Caco-2 (cell line): ENCODE data around the gene NDUFC1. TPM values are rescaled to one million over a fixed set of nuclear protein-coding genes. Genes with fewer than 3 reads are reported as not detected.
A peak's percentile ranks its signal among the peaks of the same experiment; 100 is the strongest.

Experiments
- BruUV-seq: library from RNA; stranded (reverse); fragments of 400-500 nt; replicated peaks from 2 replicates; lab custom pipeline; 2021; lab: Mats Ljungman, UMichigan
- CTCF ChIA-PET: fragments of 300-600 bp; sonication (Branson Sonifier 250); formaldehyde crosslinking; loops from one replicate; lab custom pipeline; 2022; ENCODE audit warnings: antibody characterized with exemption; lab: Charles Lee
- POLR2A ChIA-PET: fragments of 300-600 bp; sonication (Branson Sonifier 250); formaldehyde crosslinking; loops from one replicate; lab custom pipeline; 2022; ENCODE audit warnings: antibody characterized with exemption; lab: Charles Lee
- DNase-seq, 2 experiments: peaks; one replicate each; pipeline versions ENCODE4 v3.0.0 to v3.0.0-alpha.2; 2020 to 2022
- H3K27me3 ChIP-seq: replicated peaks from 2 replicates; pipeline ENCODE4 v1.6.0; 2011; ENCODE audit warnings: low read length; ENCODE audit not compliant: control insufficient read depth, insufficient read depth
- H3K36me3 ChIP-seq: 2 replicates; pipeline ENCODE4 v1.5.1; 2011; ENCODE audit warnings: low read length; ENCODE audit not compliant: control insufficient read depth, insufficient read depth
- H3K4me1 ChIP-seq: fragments of 250-450 bp; sonication (Bioruptor Pico); 2 replicates; pipeline ENCODE4 v1.5.1; 2020; ENCODE audit warnings: mild to moderate bottlenecking
- H3K4me3 ChIP-seq: 2 replicates; pipeline ENCODE4 v1.5.1; 2011; ENCODE audit warnings: low read depth, mild to moderate bottlenecking, control low read depth, low read length
- H3K9me3 ChIP-seq: fragments of 250-450 bp; sonication (Bioruptor Pico); 2 replicates; pipeline ENCODE4 v1.5.1; 2020; ENCODE audit warnings: mild to moderate bottlenecking, moderate library complexity
- H3K27ac Mint-ChIP-seq: one replicate; pipeline ENCODE4 v1.8.0; 2022; ENCODE audit warnings: mixed read lengths; ENCODE audit not compliant: unreplicated experiment
- H3K27me3 Mint-ChIP-seq: one replicate; pipeline ENCODE4 v1.8.0; 2022; ENCODE audit warnings: mixed read lengths; ENCODE audit not compliant: insufficient read depth, unreplicated experiment
- H3K36me3 Mint-ChIP-seq: one replicate; pipeline ENCODE4 v1.8.0; 2022; ENCODE audit warnings: mild to moderate bottlenecking, mixed read lengths; ENCODE audit not compliant: insufficient read depth, unreplicated experiment
- H3K4me1 Mint-ChIP-seq: one replicate; pipeline ENCODE4 v1.8.0; 2022; ENCODE audit warnings: low read depth, mixed read lengths; ENCODE audit not compliant: unreplicated experiment
- H3K4me3 Mint-ChIP-seq: one replicate; pipeline ENCODE4 v1.8.0; 2022; ENCODE audit warnings: mild to moderate bottlenecking, moderate library complexity, mixed read lengths; ENCODE audit not compliant: unreplicated experiment
- H3K9me3 Mint-ChIP-seq: one replicate; pipeline ENCODE4 v1.8.0; 2022; ENCODE audit warnings: mixed read lengths; ENCODE audit not compliant: unreplicated experiment
- intact Hi-C: fragments of 100-400 bp; cut with micrococcal nuclease; formaldehyde crosslinking; loops from one replicate; pipeline ENCODE4 v1.10.0; 2022; ENCODE audit not compliant: unreplicated experiment
- total RNA-seq: library from RNA; stranded (reverse); gene quantifications from 2 replicates; pipeline ENCODE4 v1.2.3, GENCODE V29; 2022
- TF ChIP-seq, protein P1 (sequence below), 2 experiments: fragments of 200-600 bp in 1 of 2; IDR thresholded peaks; 1 replicate in 1 of 2; 2 replicates in 1 of 2; pipeline versions ENCODE4 v1.5.1 to v1.8.0; 2011 to 2022; ENCODE audit warnings: antibody characterized with exemption in 1 of 2, control low read depth in 1 of 2, inconsistent platforms in 1 of 2, low read depth in 1 of 2, low read length in 1 of 2, mild to moderate bottlenecking in 1 of 2, moderate library complexity in 1 of 2; ENCODE audit not compliant: insufficient read depth in 1 of 2, severe bottlenecking in 1 of 2, unreplicated experiment in 1 of 2

Gene NDUFC1
- total RNA-seq, 1 experiment from 2014 or later: 69.4 TPM

DNA sequence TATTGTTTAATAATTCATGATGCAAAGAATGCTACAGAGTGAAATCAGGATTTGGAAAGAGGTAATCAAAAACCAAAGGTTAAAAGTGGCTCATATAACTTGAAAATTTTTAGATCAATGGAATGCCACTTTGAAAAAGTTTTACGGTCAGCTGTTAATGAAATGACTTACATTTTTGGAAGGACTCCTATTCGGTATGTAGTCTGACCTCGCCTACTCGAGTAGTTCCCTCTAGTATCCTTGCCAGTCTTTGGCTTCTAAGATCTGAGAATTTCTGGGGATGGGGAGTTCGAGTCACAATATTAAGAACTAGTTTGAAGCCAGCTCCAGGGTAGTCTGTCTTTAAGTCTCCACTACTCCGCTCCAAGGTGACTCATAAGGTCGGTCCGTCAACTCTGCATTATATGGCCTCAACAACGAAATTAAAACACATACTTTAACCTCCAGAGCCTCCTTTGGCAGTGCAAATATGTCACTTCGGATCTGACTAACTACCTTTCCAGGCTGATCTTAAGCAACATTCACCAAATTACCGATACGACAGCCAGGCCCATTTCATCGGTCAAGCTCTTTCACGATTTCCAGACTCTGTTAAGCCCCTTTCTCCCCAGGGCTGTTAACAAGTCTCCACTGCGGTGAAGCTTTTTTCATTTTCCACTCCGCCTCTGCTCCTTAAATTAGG lies 1.7 kb downstream of the NDUFC1 start:
- H3K9me3 ChIP-seq: no peaks in the 10 kb centered on the region
- ChIA-PET POLR2A (interaction anchor here (0.6 to 2.7 kb wide), 6 partner anchors 123 to 333 kb away, joined by 3 to 44 read pairs (median 4); partner anchors contain the start of gene ELF2), CTCF (interaction anchor here (0.8 to 2.4 kb wide), 3 partner anchors 88 to 270 kb away, joined by 3 to 18 read pairs (median 4); no protein-coding TSS in a partner anchor)
- BruUV-seq: TSS peak; percentile 80
- H3K4me1 ChIP-seq: peaks cover 16% of the 10 kb centered on the region
- Mint-ChIP-seq H3K4me3 (peak overlapping the region; percentile 96), H3K4me1 (no peaks in the 10 kb centered on the region), H3K27me3 (no peaks in the 10 kb centered on the region), H3K36me3 (peaks cover 26% of the 10 kb centered on the region), H3K9me3 (no peaks in the 10 kb centered on the region), H3K27ac (peak overlapping the region; percentile 97)
- TF ChIP-seq, protein P1, sequence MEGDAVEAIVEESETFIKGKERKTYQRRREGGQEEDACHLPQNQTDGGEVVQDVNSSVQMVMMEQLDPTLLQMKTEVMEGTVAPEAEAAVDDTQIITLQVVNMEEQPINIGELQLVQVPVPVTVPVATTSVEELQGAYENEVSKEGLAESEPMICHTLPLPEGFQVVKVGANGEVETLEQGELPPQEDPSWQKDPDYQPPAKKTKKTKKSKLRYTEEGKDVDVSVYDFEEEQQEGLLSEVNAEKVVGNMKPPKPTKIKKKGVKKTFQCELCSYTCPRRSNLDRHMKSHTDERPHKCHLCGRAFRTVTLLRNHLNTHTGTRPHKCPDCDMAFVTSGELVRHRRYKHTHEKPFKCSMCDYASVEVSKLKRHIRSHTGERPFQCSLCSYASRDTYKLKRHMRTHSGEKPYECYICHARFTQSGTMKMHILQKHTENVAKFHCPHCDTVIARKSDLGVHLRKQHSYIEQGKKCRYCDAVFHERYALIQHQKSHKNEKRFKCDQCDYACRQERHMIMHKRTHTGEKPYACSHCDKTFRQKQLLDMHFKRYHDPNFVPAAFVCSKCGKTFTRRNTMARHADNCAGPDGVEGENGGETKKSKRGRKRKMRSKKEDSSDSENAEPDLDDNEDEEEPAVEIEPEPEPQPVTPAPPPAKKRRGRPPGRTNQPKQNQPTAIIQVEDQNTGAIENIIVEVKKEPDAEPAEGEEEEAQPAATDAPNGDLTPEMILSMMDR (IDR thresholded peaks at IDR 0.05; ENCODE audit: insufficient read depth in 1 of 2, low read depth in 1 of 2, low read length in 1 of 2, severe bottlenecking in 1 of 2, unreplicated experiment in 1 of 2): no peak
- no peak for DNase-seq
- no peaks in the 10 kb centered on the region for H3K36me3 ChIP-seq
- H3K4me3 ChIP-seq: peak overlapping the region; percentile 99
- intact Hi-C loops: loop anchor here (1.0 to 5.0 kb wide), 3 partner anchors 123 to 218 kb away; partner anchors contain the start of genes ELF2 and RAB33B
- H3K27me3 ChIP-seq: no peaks in the 10 kb centered on the region

DNA sequence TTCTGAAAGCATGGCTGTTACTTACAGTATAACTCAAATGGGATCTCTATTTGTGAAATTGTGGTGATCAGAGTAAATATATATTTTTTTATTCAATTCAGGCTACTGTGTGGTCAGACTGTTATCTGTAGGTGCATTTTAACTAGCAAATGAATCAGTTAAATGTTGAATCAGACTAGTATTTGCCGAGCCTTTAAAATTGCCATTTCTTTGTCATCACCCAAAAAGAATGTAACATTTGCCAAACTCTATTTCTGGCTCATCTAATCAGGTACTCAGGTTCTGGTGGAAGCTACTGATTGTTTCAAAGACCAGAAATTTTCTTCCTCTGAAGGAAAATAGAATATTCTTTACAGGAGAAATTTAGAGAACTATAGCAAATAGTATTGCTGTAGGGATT lies 2.7 kb downstream of the NDUFC1 start:
- Histone ChIP-seq H3K27me3 (no peaks in the 10 kb centered on the region), H3K4me1 (peaks cover 16% of the 10 kb centered on the region), H3K4me3 (0 out of 2 replicates have a peak overlapping the region, but pooled peaks have one; percentile 7), H3K9me3 (no peaks in the 10 kb centered on the region), H3K36me3 (no peaks in the 10 kb centered on the region)
- CTCF ChIA-PET: interaction anchor here (0.5 to 2.4 kb wide), 2 partner anchors 269 to 293 kb away, joined by 4 to 18 read pairs; no protein-coding TSS in a partner anchor
- no TSS peak for BruUV-seq
- DNase-seq: no peak
- Mint-ChIP-seq H3K36me3 (peaks cover 23% of the 10 kb centered on the region), H3K27me3 (no peaks in the 10 kb centered on the region), H3K9me3 (no peaks in the 10 kb centered on the region), H3K4me3 (peak overlapping the region; percentile 96), H3K4me1 (no peaks in the 10 kb centered on the region), H3K27ac (no peak overlapping the region)
- POLR2A ChIA-PET: no interaction called here
- intact Hi-C loops: no loop called here
- TF ChIP-seq, protein P1 (IDR thresholded peaks at IDR 0.05; ENCODE audit: insufficient read depth in 1 of 2, low read depth in 1 of 2, low read length in 1 of 2, severe bottlenecking in 1 of 2, unreplicated experiment in 1 of 2): no peak

DNA sequence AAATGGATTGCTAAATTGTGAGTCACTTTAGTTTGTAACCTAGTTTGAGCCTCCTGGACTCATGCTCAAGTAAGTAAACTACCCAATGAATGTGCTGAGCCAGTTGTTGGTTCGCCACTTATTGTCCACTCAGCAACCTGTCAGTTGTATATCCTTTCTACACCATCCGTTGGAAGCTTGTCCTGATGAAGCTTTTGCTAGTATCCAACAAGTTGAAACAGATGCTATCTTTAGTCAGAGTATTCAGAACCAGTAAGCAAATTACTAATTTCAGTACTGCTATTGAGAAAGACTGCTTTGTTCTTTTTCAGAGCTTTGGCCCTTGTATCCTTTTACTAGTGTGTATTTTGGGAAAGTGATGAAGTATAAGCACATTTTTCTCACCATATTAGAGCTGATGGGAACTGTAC lies 5.3 kb downstream of the NDUFC1 start:
- Histone ChIP-seq H3K9me3 (no peaks in the 10 kb centered on the region), H3K36me3 (no peaks in the 10 kb centered on the region), H3K4me3 (no peak overlapping the region), H3K27me3 (no peaks in the 10 kb centered on the region), H3K4me1 (peaks cover 9% of the 10 kb centered on the region; the same call in 1 of the 2 replicates)
- H3K36me3 Mint-ChIP-seq: peaks cover 26% of the 10 kb centered on the region
- H3K4me3 Mint-ChIP-seq: no peak overlapping the region
- intact Hi-C loops: no loop called here
- H3K27me3 Mint-ChIP-seq: no peaks in the 10 kb centered on the region
- no TSS peak for BruUV-seq
- H3K4me1 Mint-ChIP-seq: no peaks in the 10 kb centered on the region
- no peak overlapping the region for H3K27ac Mint-ChIP-seq
- TF ChIP-seq, protein P1 (IDR thresholded peaks at IDR 0.05; ENCODE audit: insufficient read depth in 1 of 2, low read depth in 1 of 2, low read length in 1 of 2, severe bottlenecking in 1 of 2, unreplicated experiment in 1 of 2): no peak
- ChIA-PET POLR2A (interaction anchor here (0.6 kb wide), 1 partner anchor 281 kb away, joined by 3 read pairs; the partner anchor contains the start of gene NOCT), CTCF (interaction anchor here (0.7 to 1.8 kb wide), 3 partner anchors 11 to 267 kb away, joined by 3 to 15 read pairs (median 3); no protein-coding TSS in a partner anchor)
- no peak for DNase-seq
- H3K9me3 Mint-ChIP-seq: no peaks in the 10 kb centered on the region
